H9 (cell line): Measurements from ENCODE around the gene SPOP. TPM values are rescaled to one million over a fixed set of nuclear protein-coding genes. Genes with fewer than 3 reads are reported as not detected.

ENCODE experiments used
- DNase-seq: peaks from one replicate; pipeline ENCODE4 v3.0.0-alpha.2; 2017
- H2AFZ ChIP-seq: one replicate; pipeline ENCODE4 v1.6.1; 2013; ENCODE audit warnings: mild to moderate bottlenecking, low read length, control low read depth, moderate library complexity
- H2AK5ac ChIP-seq: 2 replicates; pipeline ENCODE4 v1.6.1; 2013; ENCODE audit warnings: low read length, control low read depth, mixed read lengths; ENCODE audit not compliant: insufficient read length
- H2BK120ac ChIP-seq: one replicate; pipeline ENCODE4 v1.6.1; 2013; ENCODE audit warnings: low read depth, mild to moderate bottlenecking, low read length, control low read depth, inconsistent platforms; ENCODE audit not compliant: poor library complexity, severe bottlenecking
- H2BK12ac ChIP-seq: 2 replicates; pipeline ENCODE4 v1.6.1; 2013; ENCODE audit warnings: low read length, control low read depth, mixed read lengths, low read depth; ENCODE audit not compliant: insufficient read length
- H2BK15ac ChIP-seq: 2 replicates; pipeline ENCODE4 v1.6.1; 2013; ENCODE audit warnings: low read depth, low read length, control low read depth
- H2BK20ac ChIP-seq: one replicate; pipeline ENCODE4 v1.6.1; 2013; ENCODE audit warnings: low read depth, mild to moderate bottlenecking, low read length, control low read depth, inconsistent platforms; ENCODE audit not compliant: poor library complexity, severe bottlenecking
- H2BK5ac ChIP-seq: 2 replicates; pipeline ENCODE4 v1.6.1; 2013; ENCODE audit warnings: low read length, control low read depth, mixed read lengths; ENCODE audit not compliant: insufficient read length
- H3K14ac ChIP-seq: 2 replicates; pipeline ENCODE4 v1.6.1; 2013; ENCODE audit warnings: low read length, control low read depth; ENCODE audit not compliant: insufficient read depth
- H3K18ac ChIP-seq: 2 replicates; pipeline ENCODE4 v1.6.1; 2013; ENCODE audit warnings: low read depth, mild to moderate bottlenecking, mixed read lengths, low read length, control low read depth; ENCODE audit not compliant: insufficient read length
- H3K23ac ChIP-seq: 2 replicates; pipeline ENCODE4 v1.6.1; 2013; ENCODE audit warnings: low read length, control low read depth, mixed read lengths, low read depth; ENCODE audit not compliant: insufficient read length
- H3K23me2 ChIP-seq: 2 replicates; pipeline ENCODE4 v1.6.1; 2013; ENCODE audit warnings: low read depth, mild to moderate bottlenecking, mixed read lengths, low read length, control low read depth; ENCODE audit not compliant: insufficient read length, poor library complexity, severe bottlenecking
- H3K27ac ChIP-seq: 2 replicates; pipeline ENCODE4 v1.5.1; 2013; ENCODE audit warnings: low read length, control low read depth, mixed read lengths, low read depth; ENCODE audit not compliant: insufficient read length
- H3K27me3 ChIP-seq: 2 replicates; pipeline ENCODE4 v1.6.1; 2013; ENCODE audit warnings: low read length, control low read depth, inconsistent platforms; ENCODE audit not compliant: insufficient read depth
- H3K4ac ChIP-seq: 2 replicates; pipeline ENCODE4 v1.6.1; 2013; ENCODE audit warnings: low read depth, mild to moderate bottlenecking, control low read depth, inconsistent platforms, low read length, moderate library complexity
- H3K4me1 ChIP-seq: 2 replicates; pipeline ENCODE4 v1.6.1; 2013; ENCODE audit warnings: low read length, control low read depth, inconsistent platforms; ENCODE audit not compliant: insufficient read depth
- H3K4me2 ChIP-seq: 2 replicates; pipeline ENCODE4 v1.6.1; 2013; ENCODE audit warnings: low read length, control low read depth, mixed read lengths; ENCODE audit not compliant: insufficient read length, insufficient read depth
- H3K56ac ChIP-seq: 2 replicates; pipeline ENCODE4 v1.6.1; 2013; ENCODE audit warnings: low read depth, mild to moderate bottlenecking, mixed read lengths, low read length, control low read depth; ENCODE audit not compliant: insufficient read length
- H3K79me1 ChIP-seq: 2 replicates; pipeline ENCODE4 v1.6.1; 2013; ENCODE audit warnings: low read depth, mild to moderate bottlenecking, moderate library complexity, low read length, control low read depth, inconsistent platforms; ENCODE audit not compliant: insufficient read depth, poor library complexity, severe bottlenecking
- H3K79me2 ChIP-seq: 2 replicates; pipeline ENCODE4 v1.6.1; 2013; ENCODE audit warnings: low read length, control low read depth, inconsistent platforms; ENCODE audit not compliant: insufficient read depth
- H3K9ac ChIP-seq: 2 replicates; pipeline ENCODE4 v1.6.1; 2013; ENCODE audit warnings: low read length, control low read depth, mixed read lengths; ENCODE audit not compliant: insufficient read length; ENCODE audit errors: extremely low read depth
- H3K9me3 ChIP-seq: one replicate; pipeline ENCODE4 v1.6.1; 2013; ENCODE audit warnings: low read depth, low read length, inconsistent platforms; ENCODE audit not compliant: control insufficient read depth
- H3T11ph ChIP-seq: one replicate; pipeline ENCODE4 v1.6.1; 2013; ENCODE audit warnings: mild to moderate bottlenecking, low read length, control low read depth, inconsistent platforms
- H4K20me1 ChIP-seq: one replicate; pipeline ENCODE4 v1.6.1; 2013; ENCODE audit not compliant: control insufficient read depth, insufficient read length, insufficient read depth
- H4K5ac ChIP-seq: 2 replicates; pipeline ENCODE4 v1.6.1; 2013; ENCODE audit warnings: low read depth, mild to moderate bottlenecking, mixed read lengths, low read length, control low read depth; ENCODE audit not compliant: insufficient read length
- H4K8ac ChIP-seq: replicated peaks from 2 replicates; pipeline ENCODE4 v1.6.1; 2013; ENCODE audit warnings: low read length, control low read depth, mixed read lengths, low read depth; ENCODE audit not compliant: insufficient read length
- H4K91ac ChIP-seq: 2 replicates; pipeline ENCODE4 v1.6.1; 2013; ENCODE audit warnings: low read depth, mild to moderate bottlenecking, moderate library complexity, mixed read lengths, low read length, control low read depth; ENCODE audit not compliant: insufficient read length
- H3K27ac Mint-ChIP-seq, 3 experiments: 2 replicates in 2 of 3; 3 replicates in 1 of 3; pipeline ENCODE4 v1.8.0; 2020 to 2021; ENCODE audit warnings: mixed read lengths in 3 of 3, mild to moderate bottlenecking in 1 of 3, moderate library complexity in 1 of 3
- H3K27me3 Mint-ChIP-seq: 2 replicates; pipeline ENCODE4 v1.8.0; 2021; ENCODE audit warnings: low read depth, mild to moderate bottlenecking, moderate library complexity, mixed read lengths
- H3K36me3 Mint-ChIP-seq, 3 experiments: 2 replicates in 2 of 3; 3 replicates in 1 of 3; pipeline ENCODE4 v1.8.0; 2020 to 2021; ENCODE audit warnings: low read depth in 3 of 3, mixed read lengths in 3 of 3; ENCODE audit not compliant: insufficient read depth in 1 of 3
- H3K4me1 Mint-ChIP-seq, 2 experiments: 2 replicates each; pipeline ENCODE4 v1.8.0; 2020; ENCODE audit warnings: mixed read lengths in 2 of 2
- H3K4me3 Mint-ChIP-seq, 2 experiments: 2 replicates in 1 of 2; 3 replicates in 1 of 2; pipeline ENCODE4 v1.8.0; 2020 to 2021; ENCODE audit warnings: mild to moderate bottlenecking in 2 of 2, mixed read lengths in 2 of 2, moderate library complexity in 1 of 2
- H3K9me3 Mint-ChIP-seq, 2 experiments: 2 replicates in 1 of 2; 3 replicates in 1 of 2; pipeline ENCODE4 v1.8.0; 2020; ENCODE audit warnings: mild to moderate bottlenecking in 2 of 2, mixed read lengths in 2 of 2, moderate library complexity in 1 of 2
- WGBS: extraction: QIAGEN DNeasy Blood & Tissue Kit; methylation state at CpG from one replicate; pipeline ENCODE4 v1.1.7; 2013; ENCODE audit warnings: missing lambda C conversion rate, low lambda C conversion rate, mixed read lengths; ENCODE audit not compliant: insufficient read length; ENCODE audit errors: extremely low coverage; 5-methylcytosine and 5-hydroxymethylcytosine counted together
- total RNA-seq: library from RNA; stranded (reverse); gene quantifications from 2 replicates; pipeline ENCODE4 v1.2.1, GENCODE V29; 2021
- TF ChIP-seq, protein P1 (sequence below): fragments of 200-600 bp; sonication (generic); conservative IDR thresholded peaks from 3 replicates; pipeline ENCODE4 v1.8.0; 2021; ENCODE audit warnings: antibody characterized with exemption, mild to moderate bottlenecking

SPOP gene
- total RNA-seq, 1 experiment from 2014 or later: 33.7 TPM

DNA sequence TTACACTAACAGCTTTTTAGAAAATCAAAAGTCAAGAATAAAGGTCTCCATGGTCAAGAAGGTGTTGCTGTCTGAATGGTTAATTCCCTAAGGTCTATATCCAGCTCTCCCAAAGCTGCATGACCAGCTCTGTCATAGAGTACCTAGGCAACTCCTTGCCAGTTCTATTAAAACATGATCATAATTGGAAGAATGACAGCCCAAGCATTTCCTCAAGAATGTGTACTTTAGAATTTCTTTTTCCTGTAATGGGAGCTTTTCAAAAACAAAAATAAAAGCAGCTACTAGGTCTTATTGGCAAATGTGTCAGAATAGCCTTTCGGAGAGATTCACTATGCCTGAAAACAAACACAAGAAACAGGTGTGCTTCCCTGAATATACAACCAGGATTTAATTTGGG is 7.9 kb downstream of the SPOP start:
- Histone ChIP-seq H3K9ac (no peak overlapping the region), H4K20me1 (no peaks in the 10 kb centered on the region), H3K27ac (no peak overlapping the region), H3K23me2 (no peaks in the 10 kb centered on the region), H3K18ac (no peak overlapping the region), H3K79me2 (no peaks in the 10 kb centered on the region; the same call in 1 of the 2 replicates), H4K8ac (no peak overlapping the region), H2BK12ac (no peak overlapping the region), H2BK120ac (no peak overlapping the region), H3K14ac (no peak overlapping the region), H3K56ac (no peak overlapping the region), H3T11ph (no peak overlapping the region), H3K9me3 (no peaks in the 10 kb centered on the region), H2BK20ac (no peak overlapping the region), H3K4ac (no peak overlapping the region), H3K4me2 (no peak overlapping the region), H2AFZ (no peak overlapping the region), H2AK5ac (no peak overlapping the region), H4K5ac (no peak overlapping the region), H3K23ac (no peak overlapping the region), H3K79me1 (peaks cover 5% of the 10 kb centered on the region), H2BK5ac (no peak overlapping the region), H3K27me3 (no peaks in the 10 kb centered on the region), H4K91ac (no peak overlapping the region), H2BK15ac (no peak overlapping the region), H3K4me1 (no peaks in the 10 kb centered on the region)
- WGBS: no CpG with 5 or more reads among the region's 1 CpG
- TF ChIP-seq, protein P1, sequence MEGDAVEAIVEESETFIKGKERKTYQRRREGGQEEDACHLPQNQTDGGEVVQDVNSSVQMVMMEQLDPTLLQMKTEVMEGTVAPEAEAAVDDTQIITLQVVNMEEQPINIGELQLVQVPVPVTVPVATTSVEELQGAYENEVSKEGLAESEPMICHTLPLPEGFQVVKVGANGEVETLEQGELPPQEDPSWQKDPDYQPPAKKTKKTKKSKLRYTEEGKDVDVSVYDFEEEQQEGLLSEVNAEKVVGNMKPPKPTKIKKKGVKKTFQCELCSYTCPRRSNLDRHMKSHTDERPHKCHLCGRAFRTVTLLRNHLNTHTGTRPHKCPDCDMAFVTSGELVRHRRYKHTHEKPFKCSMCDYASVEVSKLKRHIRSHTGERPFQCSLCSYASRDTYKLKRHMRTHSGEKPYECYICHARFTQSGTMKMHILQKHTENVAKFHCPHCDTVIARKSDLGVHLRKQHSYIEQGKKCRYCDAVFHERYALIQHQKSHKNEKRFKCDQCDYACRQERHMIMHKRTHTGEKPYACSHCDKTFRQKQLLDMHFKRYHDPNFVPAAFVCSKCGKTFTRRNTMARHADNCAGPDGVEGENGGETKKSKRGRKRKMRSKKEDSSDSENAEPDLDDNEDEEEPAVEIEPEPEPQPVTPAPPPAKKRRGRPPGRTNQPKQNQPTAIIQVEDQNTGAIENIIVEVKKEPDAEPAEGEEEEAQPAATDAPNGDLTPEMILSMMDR: no peak
- Mint-ChIP-seq H3K9me3 (no peaks in the 10 kb centered on the region), H3K4me1 (no peaks in the 10 kb centered on the region), H3K4me3 (no peak overlapping the region), H3K27ac (no peak overlapping the region), H3K36me3 (peaks cover 7 to 26% (median 17%) of the 10 kb centered on the region in 3 experiments), H3K27me3 (no peaks in the 10 kb centered on the region)
- DNase-seq: no peak
